Naive thymus-derived CD4-positive, alpha-beta T cell (primary cell): Measurements from ENCODE around the gene MBL2. TPM values are rescaled to one million over a fixed set of nuclear protein-coding genes. Genes with fewer than 3 reads are reported as not detected.

Experiments used
- ATAC-seq: fragments of 150-1000 bp; cut with Tn5 transposase; 2 replicates; pipeline ENCODE4 v1.10.0; 2021; ENCODE audit warnings: mild to moderate bottlenecking, moderate library complexity
- CTCF ChIA-PET: fragments of 350-600 bp; sonication (Branson Sonifier 250); formaldehyde crosslinking; loops from one replicate; lab custom pipeline; 2021; ENCODE audit warnings: antibody characterized with exemption; lab: Charles Lee
- POLR2A ChIA-PET: fragments of 350-600 bp; sonication (Branson Sonifier 250); formaldehyde crosslinking; loops from one replicate; lab custom pipeline; 2021; ENCODE audit warnings: antibody characterized with exemption, inconsistent platforms; lab: Charles Lee
- DNase-seq, 9 donors: peaks; one replicate each; pipeline versions ENCODE4 v3.0.0 to v3.0.0-alpha.2; 2020 to 2022; ENCODE audit warnings: mixed read lengths in 1 of 9
- H3K27ac ChIP-seq: one replicate; pipeline ENCODE4 v1.7.0; 2013; ENCODE audit warnings: mild to moderate bottlenecking, low read depth, low read length, moderate library complexity
- H3K27me3 ChIP-seq, 2 donors: one replicate each; pipeline ENCODE4 v1.7.0; 2013; ENCODE audit warnings: low read length in 2 of 2, mild to moderate bottlenecking in 2 of 2, moderate library complexity in 2 of 2; ENCODE audit not compliant: control insufficient read depth in 2 of 2, insufficient read depth in 2 of 2
- H3K36me3 ChIP-seq, 3 experiments: 1 replicate in 2 of 3; 2 replicates in 1 of 3; pipeline ENCODE4 v1.7.0; 2013; ENCODE audit warnings: low read length in 3 of 3, mild to moderate bottlenecking in 3 of 3, moderate library complexity in 1 of 3; ENCODE audit not compliant: insufficient read depth in 3 of 3, control insufficient read depth in 2 of 3
- H3K4me1 ChIP-seq, 2 donors: one replicate each; pipeline ENCODE4 v1.7.0; 2013; ENCODE audit warnings: low read length in 2 of 2, mild to moderate bottlenecking in 2 of 2, moderate library complexity in 1 of 2; ENCODE audit not compliant: control insufficient read depth in 2 of 2, insufficient read depth in 2 of 2
- H3K4me3 ChIP-seq: 2 replicates; pipeline ENCODE4 v1.7.0; 2013; ENCODE audit warnings: mild to moderate bottlenecking, low read length
- H3K9me3 ChIP-seq, 3 experiments: 1 replicate in 2 of 3; 2 replicates in 1 of 3; pipeline ENCODE4 v1.7.0; 2013; ENCODE audit warnings: low read length in 3 of 3; ENCODE audit not compliant: control insufficient read depth in 2 of 3
- H3K27ac Mint-ChIP-seq, 9 donors: one replicate each; pipeline ENCODE4 v1.8.0; 2020 to 2022; ENCODE audit warnings: mixed read lengths in 9 of 9, mild to moderate bottlenecking in 8 of 9, moderate library complexity in 5 of 9, inconsistent platforms in 2 of 9
- H3K27me3 Mint-ChIP-seq, 5 donors: one replicate each; pipeline ENCODE4 v1.8.0; 2021 to 2022; ENCODE audit warnings: mixed read lengths in 5 of 5, mild to moderate bottlenecking in 1 of 5
- H3K36me3 Mint-ChIP-seq, 5 donors: one replicate each; pipeline ENCODE4 v1.8.0; 2020 to 2022; ENCODE audit warnings: mixed read lengths in 5 of 5, mild to moderate bottlenecking in 3 of 5, inconsistent platforms in 1 of 5
- H3K4me1 Mint-ChIP-seq, 7 donors: one replicate each; pipeline ENCODE4 v1.8.0; 2020 to 2022; ENCODE audit warnings: mixed read lengths in 7 of 7, mild to moderate bottlenecking in 3 of 7, inconsistent platforms in 1 of 7
- H3K4me3 Mint-ChIP-seq, 10 donors: one replicate each; pipeline ENCODE4 v1.8.0; 2020 to 2022; ENCODE audit warnings: mild to moderate bottlenecking in 10 of 10, mixed read lengths in 10 of 10, moderate library complexity in 6 of 10, inconsistent platforms in 2 of 10
- H3K9me3 Mint-ChIP-seq, 11 donors: one replicate each; pipeline ENCODE4 v1.8.0; 2020 to 2022; ENCODE audit warnings: mixed read lengths in 11 of 11, mild to moderate bottlenecking in 4 of 11, inconsistent platforms in 1 of 11, moderate library complexity in 1 of 11
- intact Hi-C, 2 donors: fragments of 100-400 bp; cut with micrococcal nuclease; formaldehyde crosslinking; loops; one replicate each; pipeline ENCODE4 v1.15.1; 2023
- polyA plus RNA-seq, 2 donors: library from polyadenylated mRNA; unstranded; fragments of 300-500 nt; fragmentation: Illumina TruSeq; gene quantifications; one replicate each; pipeline ENCODE4 v1.2.3, GENCODE V29; 2021
- total RNA-seq, 6 experiments: library from RNA in 5 of 6; stranded (reverse) in 5 of 6; gene quantifications; 1 replicate in 5 of 6; 2 replicates in 1 of 6; pipeline ENCODE4 v1.2.3 and lab custom pipeline; 2021 to 2026

The MBL2 gene
- not detected for total RNA-seq
- polyA plus RNA-seq = not detected
- total RNA-seq (lab: John Stamatoyannopoulos, UW) = not detected

DNA sequence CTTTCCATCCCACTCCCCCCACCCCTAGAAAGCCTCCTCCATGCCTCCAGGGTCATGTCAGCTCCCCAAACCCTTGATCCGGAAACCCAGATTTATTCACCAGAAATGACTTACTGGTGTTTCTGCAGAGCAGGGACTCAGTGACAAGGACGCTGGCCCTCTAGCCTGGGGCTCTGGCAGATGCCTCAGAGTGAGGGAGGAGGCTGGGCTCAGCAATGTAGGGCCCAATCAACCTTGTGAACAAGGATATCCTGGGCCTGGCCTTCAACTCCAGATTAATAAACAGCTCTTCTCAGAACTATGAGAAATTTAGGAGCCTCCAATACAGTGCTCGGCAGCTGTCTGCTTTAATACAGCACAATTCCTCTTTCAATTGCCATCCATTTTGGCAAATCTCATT lies at the start of gene MBL2:
Gene MBL2 (minus strand): TSS at position 162 of the 400 bp plus-strand sequence. CDS start 1,149 bp downstream, outside the sequence.
- Mint-ChIP-seq H3K27ac (no peak within 1 kb of the TSS), H3K36me3 (no peaks in the 10 kb centered on the region), H3K27me3 (no peaks in the 10 kb centered on the region), H3K4me3 (no peak within 1 kb of the TSS), H3K4me1 (no peaks in the 10 kb centered on the region), H3K9me3 (peaks cover 0 to 7% (median 0%) of the 10 kb centered on the region in 11 donors)
- ChIA-PET POLR2A (no interaction called here), CTCF (interaction anchor here (0.7 kb wide), 1 partner anchor 15 kb away, joined by 3 read pairs; no protein-coding TSS in a partner anchor)
- Histone ChIP-seq H3K4me1 (no peaks in the 10 kb centered on the region), H3K27ac (no peak within 1 kb of the TSS), H3K9me3 (no peaks in the 10 kb centered on the region), H3K27me3 (no peaks in the 10 kb centered on the region), H3K36me3 (no peaks in the 10 kb centered on the region), H3K4me3 (no peak within 1 kb of the TSS)
- no peak for DNase-seq
- intact Hi-C loops = no loop called here
- no peak for ATAC-seq

- H3K36me3 ChIP-seq = no peaks in the 10 kb centered on the region
- H3K4me3 Mint-ChIP-seq = no peak overlapping the region
- H3K4me1 ChIP-seq = no peaks in the 10 kb centered on the region
- ATAC-seq (no peak), DNase-seq (no peak)
- H3K4me3 ChIP-seq = no peak overlapping the region
- H3K27me3 Mint-ChIP-seq = no peaks in the 10 kb centered on the region
- no peak overlapping the region for H3K27ac ChIP-seq
- H3K9me3 ChIP-seq = no peaks in the 10 kb centered on the region
- no peaks in the 10 kb centered on the region for H3K4me1 Mint-ChIP-seq
- ChIA-PET CTCF (no interaction called here), POLR2A (no interaction called here)
- no peaks in the 10 kb centered on the region for H3K27me3 ChIP-seq
- no peaks in the 10 kb centered on the region for H3K36me3 Mint-ChIP-seq
- H3K27ac Mint-ChIP-seq = no peak overlapping the region
- peaks cover 0 to 6% (median 0%) of the 10 kb centered on the region in 11 donors for H3K9me3 Mint-ChIP-seq
- intact Hi-C loops = no loop called here
Measured at GRCh38 chr10:52820309-52820708, 47.7 kb upstream of the MBL2 start.

- POLR2A ChIA-PET = no interaction called here
- ATAC-seq (no peak), DNase-seq (no peak)
- no peaks in the 10 kb centered on the region for H3K4me1 ChIP-seq
- no peak overlapping the region for H3K27ac ChIP-seq
- H3K9me3 ChIP-seq = no peaks in the 10 kb centered on the region
- intact Hi-C loops = no loop called here
- peaks cover 0 to 5% (median 0%) of the 10 kb centered on the region in 7 donors for H3K4me1 Mint-ChIP-seq
- H3K27me3 ChIP-seq = no peaks in the 10 kb centered on the region
- CTCF ChIA-PET = no interaction called here
- H3K4me3 ChIP-seq = no peak overlapping the region
- no peaks in the 10 kb centered on the region for H3K36me3 ChIP-seq
- no peak overlapping the region for H3K4me3 Mint-ChIP-seq
- no peaks in the 10 kb centered on the region for H3K27me3 Mint-ChIP-seq
- H3K27ac Mint-ChIP-seq = no peak overlapping the region
- no peaks in the 10 kb centered on the region for H3K36me3 Mint-ChIP-seq
- H3K9me3 Mint-ChIP-seq = peaks cover 0 to 6% (median 0%) of the 10 kb centered on the region in 11 donors
Measured at GRCh38 chr10:52818019-52818418, 45.4 kb upstream of the MBL2 start.

DNA sequence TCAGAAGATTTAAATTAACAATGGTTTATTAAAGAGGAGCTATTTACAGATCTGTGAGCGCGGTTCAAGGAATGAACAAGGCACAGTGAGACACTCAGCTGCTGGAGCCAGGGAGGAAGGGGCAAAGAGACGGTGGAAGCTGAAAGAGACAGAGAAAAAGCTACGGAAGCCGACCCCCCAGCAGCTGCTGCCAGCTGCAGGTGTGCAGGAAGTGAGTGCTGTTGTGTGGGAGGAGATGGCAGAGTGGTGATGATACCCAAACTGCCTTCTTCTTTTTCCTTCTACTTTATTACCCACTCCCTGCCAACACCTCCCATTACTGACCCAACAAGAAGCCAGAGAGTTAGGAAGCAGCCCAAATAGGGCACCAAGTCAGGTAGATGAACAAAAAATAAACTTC lies 41.9 kb upstream of the MBL2 start:
- no peaks in the 10 kb centered on the region for H3K36me3 Mint-ChIP-seq
- Histone ChIP-seq H3K4me1 (no peaks in the 10 kb centered on the region), H3K9me3 (no peaks in the 10 kb centered on the region), H3K36me3 (no peaks in the 10 kb centered on the region), H3K4me3 (no peak overlapping the region), H3K27ac (no peak overlapping the region), H3K27me3 (no peaks in the 10 kb centered on the region)
- no peaks in the 10 kb centered on the region for H3K27me3 Mint-ChIP-seq
- peaks cover 0 to 5% (median 0%) of the 10 kb centered on the region in 7 donors for H3K4me1 Mint-ChIP-seq
- CTCF ChIA-PET = no interaction called here
- POLR2A ChIA-PET = no interaction called here
- H3K9me3 Mint-ChIP-seq = peaks cover 0 to 5% (median 0%) of the 10 kb centered on the region in 11 donors
- no peak overlapping the region for H3K27ac Mint-ChIP-seq
- no peak for DNase-seq
- no peak overlapping the region for H3K4me3 Mint-ChIP-seq
- ATAC-seq = no peak
- intact Hi-C loops = no loop called here

DNA sequence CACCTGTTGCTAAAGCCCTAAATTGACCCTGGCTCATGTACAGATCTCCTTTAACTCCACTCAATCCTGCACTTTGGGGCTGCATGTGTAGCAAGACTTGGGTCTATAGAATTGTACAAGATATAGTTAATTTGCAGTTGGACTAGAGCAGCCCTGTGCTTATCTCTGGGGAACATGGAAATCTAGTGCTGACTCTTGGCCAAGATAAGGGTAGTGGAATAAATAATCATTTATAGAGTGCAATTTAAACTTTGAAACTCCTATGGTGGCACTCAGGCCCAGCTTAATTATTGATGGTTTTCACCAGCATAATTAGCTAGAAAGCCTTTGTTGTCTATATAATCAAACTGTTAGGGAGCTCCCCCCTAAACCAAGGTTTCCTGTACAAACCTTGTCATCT lies 39.2 kb upstream of the MBL2 start:
- ChIA-PET POLR2A (no interaction called here), CTCF (no interaction called here)
- Mint-ChIP-seq H3K9me3 (peaks cover 0 to 5% (median 0%) of the 10 kb centered on the region in 11 donors), H3K4me1 (peaks cover 0 to 5% (median 0%) of the 10 kb centered on the region in 7 donors), H3K4me3 (no peak overlapping the region), H3K36me3 (no peaks in the 10 kb centered on the region), H3K27ac (no peak overlapping the region), H3K27me3 (no peaks in the 10 kb centered on the region)
- Histone ChIP-seq H3K27ac (no peak overlapping the region), H3K9me3 (no peaks in the 10 kb centered on the region), H3K36me3 (no peaks in the 10 kb centered on the region), H3K4me3 (no peak overlapping the region), H3K27me3 (no peaks in the 10 kb centered on the region), H3K4me1 (no peaks in the 10 kb centered on the region)
- intact Hi-C loops = no loop called here
- DNase-seq (no peak), ATAC-seq (no peak)

DNA sequence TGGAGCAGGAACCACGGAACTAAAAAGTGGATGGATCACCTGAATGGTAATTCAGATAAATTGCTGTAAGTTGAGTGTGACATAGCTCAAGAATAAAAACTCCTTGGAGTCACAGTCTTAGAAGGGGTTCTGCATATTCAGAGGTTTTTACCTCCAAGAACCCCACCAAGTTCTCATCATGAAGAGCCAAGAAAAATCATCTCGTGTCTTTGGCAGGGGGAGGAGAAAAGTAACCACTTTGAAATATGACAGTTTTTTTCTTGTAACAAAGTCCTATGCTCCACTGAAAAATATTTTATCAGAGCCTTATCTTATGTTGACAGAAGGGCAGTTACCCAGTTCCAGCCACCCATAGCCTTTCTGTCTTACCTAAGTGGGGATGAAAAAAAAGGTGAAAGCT lies 38.2 kb upstream of the MBL2 start:
- H3K27ac ChIP-seq = no peak overlapping the region
- ATAC-seq = no peak
- Mint-ChIP-seq H3K9me3 (peaks cover 0 to 5% (median 0%) of the 10 kb centered on the region in 11 donors), H3K27ac (no peak overlapping the region), H3K4me1 (peaks cover 0 to 5% (median 0%) of the 10 kb centered on the region in 7 donors), H3K36me3 (no peaks in the 10 kb centered on the region), H3K4me3 (no peak overlapping the region), H3K27me3 (no peaks in the 10 kb centered on the region)
- no peaks in the 10 kb centered on the region for H3K9me3 ChIP-seq
- H3K36me3 ChIP-seq = no peaks in the 10 kb centered on the region
- no peak overlapping the region for H3K4me3 ChIP-seq
- no peaks in the 10 kb centered on the region for H3K4me1 ChIP-seq
- ChIA-PET POLR2A (no interaction called here), CTCF (no interaction called here)
- H3K27me3 ChIP-seq = no peaks in the 10 kb centered on the region
- intact Hi-C loops = no loop called here
- no peak for DNase-seq

- Mint-ChIP-seq H3K9me3 (peaks cover 0 to 5% (median 0%) of the 10 kb centered on the region in 11 donors), H3K4me3 (no peak overlapping the region), H3K36me3 (no peaks in the 10 kb centered on the region), H3K4me1 (peaks cover 0 to 1% (median 0%) of the 10 kb centered on the region in 7 donors), H3K27me3 (no peaks in the 10 kb centered on the region), H3K27ac (no peak overlapping the region)
- Histone ChIP-seq H3K4me3 (no peak overlapping the region), H3K4me1 (no peaks in the 10 kb centered on the region), H3K27me3 (no peaks in the 10 kb centered on the region), H3K27ac (no peak overlapping the region), H3K9me3 (no peaks in the 10 kb centered on the region), H3K36me3 (no peaks in the 10 kb centered on the region)
- POLR2A ChIA-PET = no interaction called here
- intact Hi-C loops = no loop called here
- DNase-seq (no peak), ATAC-seq (no peak)
- CTCF ChIA-PET = no interaction called here
Measured at GRCh38 chr10:52807803-52808202, 35.2 kb upstream of the MBL2 start.
